Common myeloid progenitor, CD34-positive (primary cell): ENCODE results near the gene SEMA3C.
A peak's percentile ranks its signal among the peaks of the same experiment; 100 is the strongest.

ENCODE experiments used
- CTCF ChIA-PET: fragments of 350-600 bp; sonication (Branson Sonifier 250); formaldehyde crosslinking; loops from one replicate; lab custom pipeline; 2021; ENCODE audit warnings: antibody characterized with exemption; lab: Charles Lee
- POLR2A ChIA-PET: fragments of 350-600 bp; sonication (Branson Sonifier 250); formaldehyde crosslinking; loops from one replicate; lab custom pipeline; 2021; ENCODE audit warnings: antibody characterized with exemption; lab: Charles Lee
- DNase-seq, 3 donors: peaks; one replicate each; pipeline versions ENCODE4 v3.0.0 to v3.0.0-alpha.2; 2013
- H3K27ac ChIP-seq, 2 experiments: 1 replicate in 1 of 2; 2 replicates in 1 of 2; pipeline ENCODE4 v1.7.0; 2013; ENCODE audit warnings: inconsistent platforms in 2 of 2, low read length in 2 of 2, mild to moderate bottlenecking in 2 of 2, low read depth in 1 of 2, moderate library complexity in 1 of 2; ENCODE audit not compliant: severe bottlenecking in 2 of 2, insufficient read depth in 1 of 2, poor library complexity in 1 of 2
- H3K27me3 ChIP-seq, 5 experiments: replicated peaks in 2 of 5; 1 replicate in 3 of 5; 2 replicates in 2 of 5; pipeline versions ENCODE4 v1.6.1 to v1.7.0; 2013; ENCODE audit warnings: low read length in 4 of 5, mild to moderate bottlenecking in 2 of 5, moderate library complexity in 2 of 5, inconsistent platforms in 1 of 5; ENCODE audit not compliant: insufficient read depth in 5 of 5, control insufficient read depth in 4 of 5
- H3K36me3 ChIP-seq, 4 experiments: 1 replicate in 2 of 4; 2 replicates in 2 of 4; pipeline versions ENCODE4 v1.6.1 to v1.7.0; 2013; ENCODE audit warnings: low read length in 3 of 4, control low read depth in 1 of 4, mild to moderate bottlenecking in 1 of 4; ENCODE audit not compliant: control insufficient read depth in 4 of 4, insufficient read depth in 4 of 4
- H3K4me1 ChIP-seq, 4 experiments: 1 replicate in 3 of 4; 2 replicates in 1 of 4; pipeline versions ENCODE4 v1.6.1 to v1.7.1; 2013; ENCODE audit warnings: low read length in 3 of 4, mild to moderate bottlenecking in 3 of 4, control low read depth in 1 of 4, inconsistent platforms in 1 of 4, moderate library complexity in 1 of 4; ENCODE audit not compliant: control insufficient read depth in 4 of 4, insufficient read depth in 4 of 4; ENCODE audit errors: control extremely low read depth in 1 of 4
- H3K4me3 ChIP-seq, 7 experiments: 1 replicate in 4 of 7; 2 replicates in 3 of 7; pipeline versions ENCODE4 v1.5.1 to v1.7.0; 2013; ENCODE audit warnings: mild to moderate bottlenecking in 7 of 7, low read length in 6 of 7, moderate library complexity in 6 of 7, inconsistent platforms in 2 of 7, low read depth in 2 of 7, control low read depth in 1 of 7; ENCODE audit not compliant: insufficient read depth in 4 of 7, control insufficient read depth in 1 of 7; ENCODE audit errors: extremely low read depth in 1 of 7
- H3K9me3 ChIP-seq, 5 experiments: 1 replicate in 4 of 5; 2 replicates in 1 of 5; pipeline versions ENCODE4 v1.6.1 to v1.7.1; 2013; ENCODE audit warnings: low read length in 4 of 5, mild to moderate bottlenecking in 2 of 5, inconsistent platforms in 1 of 5, low read depth in 1 of 5, moderate library complexity in 1 of 5; ENCODE audit not compliant: control insufficient read depth in 4 of 5, insufficient read depth in 2 of 5; ENCODE audit errors: control extremely low read depth in 1 of 5
- WGBS: methylation state at CpG from one replicate; pipeline ENCODE4 v1.1.5; 2013; ENCODE audit not compliant: insufficient coverage; 5-methylcytosine and 5-hydroxymethylcytosine counted together

SEMA3C gene

GRCh38 chr7:80918399-80918798 is 452 bp downstream of the SEMA3C start:
- peak overlapping the region in 6 of 7 experiments; percentile 77 to 96 (median 83) for H3K4me3 ChIP-seq
- DNase-seq = peak in 2 of 3 donors; percentile 46 to 59
- no peak overlapping the region for H3K27ac ChIP-seq
- no peaks in the 10 kb centered on the region for H3K27me3 ChIP-seq
- 0% methylated on average over 5 of the region's 8 CpGs for WGBS
- no peaks in the 10 kb centered on the region for H3K36me3 ChIP-seq
- peaks cover 6 to 27% (median 17%) of the 10 kb centered on the region in 4 experiments for H3K4me1 ChIP-seq
- POLR2A ChIA-PET = no interaction called here
- H3K9me3 ChIP-seq = no peaks in the 10 kb centered on the region
- CTCF ChIA-PET = interaction anchor here (0.6 to 3.9 kb wide), 7 partner anchors 10 to 539 kb away, joined by 3 to 16 read pairs (median 4); no protein-coding TSS in a partner anchor

GRCh38 chr7:80916770-80917741 is 1.8 kb downstream of the SEMA3C start:
- H3K4me1 ChIP-seq = peaks cover 2 to 21% (median 10%) of the 10 kb centered on the region in 4 experiments
- DNase-seq = peak; percentile 50 to 68 (median 60)
- no peaks in the 10 kb centered on the region for H3K9me3 ChIP-seq
- WGBS = 80% methylated on average over 1 of the region's 3 CpGs
- H3K36me3 ChIP-seq = no peaks in the 10 kb centered on the region
- POLR2A ChIA-PET = no interaction called here
- H3K27ac ChIP-seq = no peak overlapping the region
- peak overlapping the region in 3 of 7 experiments; percentile 24 to 96 (median 77) for H3K4me3 ChIP-seq
- no peaks in the 10 kb centered on the region for H3K27me3 ChIP-seq
- CTCF ChIA-PET = interaction anchor here (0.7 to 3.9 kb wide), 15 partner anchors 10 to 553 kb away, joined by 3 to 18 read pairs (median 4); no protein-coding TSS in a partner anchor

DNA sequence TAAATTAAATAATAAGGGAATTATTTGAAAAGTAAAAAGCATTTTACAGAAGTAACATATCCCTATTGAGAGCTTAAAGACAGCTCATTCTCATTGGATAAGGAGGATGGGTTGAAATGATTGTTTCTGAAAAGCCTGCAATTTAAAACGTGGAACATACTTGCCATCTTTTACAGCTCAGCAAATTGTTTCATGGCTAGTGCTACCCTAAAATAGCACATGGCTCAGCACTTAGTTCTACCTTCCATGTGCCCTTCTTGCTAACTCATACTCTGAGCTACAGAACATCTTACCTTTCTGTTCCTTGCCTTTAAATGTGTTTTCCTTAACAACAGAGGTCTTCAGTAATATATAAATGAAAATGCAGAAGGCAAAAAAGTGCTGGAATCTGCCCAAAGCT is 8.6 kb downstream of the SEMA3C start:
- 86% methylated on average over 1 of the region's 1 CpG for WGBS
- H3K4me3 ChIP-seq = no peak overlapping the region
- no peak overlapping the region for H3K27ac ChIP-seq
- ChIA-PET CTCF (interaction anchor here (1.0 to 1.5 kb wide), 4 partner anchors 9 to 560 kb away, joined by 3 to 8 read pairs (median 3); partner anchors contain the start of gene SEMA3C), POLR2A (interaction anchor here (0.7 kb wide), 1 partner anchor 162 kb away, joined by 5 read pairs; no protein-coding TSS in a partner anchor)
- no peaks in the 10 kb centered on the region for H3K9me3 ChIP-seq
- DNase-seq = no peak
- H3K27me3 ChIP-seq = no peaks in the 10 kb centered on the region
- H3K36me3 ChIP-seq = no peaks in the 10 kb centered on the region
- no peaks in the 10 kb centered on the region for H3K4me1 ChIP-seq

- POLR2A ChIA-PET = no interaction called here
- Histone ChIP-seq H3K4me1 (no peaks in the 10 kb centered on the region), H3K27ac (no peak overlapping the region), H3K4me3 (no peak overlapping the region), H3K36me3 (no peaks in the 10 kb centered on the region), H3K27me3 (no peaks in the 10 kb centered on the region), H3K9me3 (no peaks in the 10 kb centered on the region)
- no CpG with 5 or more reads among the region's 6 CpGs for WGBS
- CTCF ChIA-PET = interaction anchor here (0.7 to 1.5 kb wide), 2 partner anchors 11 to 348 kb away, joined by 3 read pairs; partner anchors contain the start of gene SEMA3C
- no peak for DNase-seq
Observed at GRCh38 chr7:80908360-80908797, 10.5 kb downstream of the SEMA3C start.

- no CpG with 5 or more reads among the region's 4 CpGs for WGBS
- Histone ChIP-seq H3K27ac (no peak overlapping the region), H3K4me3 (no peak overlapping the region), H3K36me3 (no peaks in the 10 kb centered on the region), H3K9me3 (no peaks in the 10 kb centered on the region), H3K4me1 (no peaks in the 10 kb centered on the region), H3K27me3 (no peaks in the 10 kb centered on the region)
- CTCF ChIA-PET = no interaction called here
- DNase-seq = no peak
- POLR2A ChIA-PET = no interaction called here
Observed at GRCh38 chr7:80907612-80908011, 11.2 kb downstream of the SEMA3C start.

GRCh38 chr7:80907141-80907601 is 11.7 kb downstream of the SEMA3C start:
- POLR2A ChIA-PET = no interaction called here
- 83% methylated on average over 1 of the region's 4 CpGs for WGBS
- H3K4me1 ChIP-seq = no peaks in the 10 kb centered on the region
- CTCF ChIA-PET = interaction anchor here (1.1 kb wide), 1 partner anchor 10 kb away, joined by 3 read pairs; no protein-coding TSS in a partner anchor
- H3K27ac ChIP-seq = no peak overlapping the region
- no peaks in the 10 kb centered on the region for H3K27me3 ChIP-seq
- no peaks in the 10 kb centered on the region for H3K9me3 ChIP-seq
- H3K4me3 ChIP-seq = no peak overlapping the region
- H3K36me3 ChIP-seq = no peaks in the 10 kb centered on the region
- no peak for DNase-seq
